BJ (cell line): Measurements from ENCODE around the gene DUSP10. TPM values are rescaled to one million over a fixed set of nuclear protein-coding genes. Genes with fewer than 3 reads are reported as not detected.

Source experiments
- CTCF ChIA-PET: fragments of 350-600 bp; formaldehyde crosslinking; extraction: SDS; loops from one replicate; lab custom pipeline; 2021; ENCODE audit warnings: antibody characterized with exemption, inconsistent platforms; lab: Yijun Ruan, JAX
- POLR2A ChIA-PET: fragments of 300-600 bp; sonication (Branson Sonifier 250); formaldehyde crosslinking; extraction: SDS; loops from one replicate; lab custom pipeline; 2021; ENCODE audit warnings: antibody characterized with exemption; lab: Charles Lee
- DNase-seq: peaks from one replicate; pipeline ENCODE4 v3.0.0-alpha.2; 2011; ENCODE audit warnings: low read depth
- H3K27me3 ChIP-seq: 2 replicates; pipeline ENCODE4 v1.6.0; 2011; ENCODE audit warnings: low read length; ENCODE audit not compliant: control insufficient read depth, insufficient read depth
- H3K36me3 ChIP-seq: 2 replicates; pipeline ENCODE4 v1.5.1; 2011; ENCODE audit warnings: low read length; ENCODE audit not compliant: control insufficient read depth, insufficient read depth
- H3K4me3 ChIP-seq: 2 replicates; pipeline ENCODE4 v1.5.1; 2011; ENCODE audit warnings: low read depth, mild to moderate bottlenecking, control low read depth, low read length
- polyA plus RNA-seq: library from polyadenylated mRNA; depleted of rRNA; stranded (reverse); fragments of >200 nt; gene quantifications from 2 replicates; pipeline ENCODE4 v1.2.3, GENCODE V29; 2011
- TF ChIP-seq, protein P1 (sequence below): IDR thresholded peaks from 2 replicates; pipeline ENCODE4 v1.5.1; 2011; ENCODE audit warnings: low read depth, mild to moderate bottlenecking, control low read depth, inconsistent platforms, low read length, moderate library complexity; ENCODE audit not compliant: insufficient read depth

Gene DUSP10
- polyA plus RNA-seq, 1 experiment, result 16.1 TPM

DNA sequence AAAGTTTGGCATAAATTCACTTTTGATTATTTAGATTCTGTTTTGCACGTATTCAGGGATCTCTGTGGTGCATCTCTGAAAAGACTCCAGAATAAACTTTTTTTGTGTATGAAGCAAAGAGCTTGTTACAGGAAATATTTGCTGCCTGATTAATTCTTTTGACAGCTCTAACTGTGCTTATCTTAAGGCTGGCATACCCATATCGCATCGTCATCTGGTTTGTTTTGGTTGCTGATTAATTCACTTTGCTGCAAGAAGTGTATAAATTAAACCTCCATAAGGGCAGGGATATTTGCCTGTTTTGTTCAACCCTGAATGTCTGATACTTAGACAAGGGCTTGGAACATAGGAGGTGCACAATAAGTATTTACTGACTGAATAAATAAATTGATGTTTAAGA, 17.5 kb upstream of the DUSP10 start:
- no peaks in the 10 kb centered on the region for H3K36me3 ChIP-seq
- H3K27me3 ChIP-seq, result no peaks in the 10 kb centered on the region
- ChIA-PET CTCF (no interaction called here), POLR2A (no interaction called here)
- TF ChIP-seq, protein P1, sequence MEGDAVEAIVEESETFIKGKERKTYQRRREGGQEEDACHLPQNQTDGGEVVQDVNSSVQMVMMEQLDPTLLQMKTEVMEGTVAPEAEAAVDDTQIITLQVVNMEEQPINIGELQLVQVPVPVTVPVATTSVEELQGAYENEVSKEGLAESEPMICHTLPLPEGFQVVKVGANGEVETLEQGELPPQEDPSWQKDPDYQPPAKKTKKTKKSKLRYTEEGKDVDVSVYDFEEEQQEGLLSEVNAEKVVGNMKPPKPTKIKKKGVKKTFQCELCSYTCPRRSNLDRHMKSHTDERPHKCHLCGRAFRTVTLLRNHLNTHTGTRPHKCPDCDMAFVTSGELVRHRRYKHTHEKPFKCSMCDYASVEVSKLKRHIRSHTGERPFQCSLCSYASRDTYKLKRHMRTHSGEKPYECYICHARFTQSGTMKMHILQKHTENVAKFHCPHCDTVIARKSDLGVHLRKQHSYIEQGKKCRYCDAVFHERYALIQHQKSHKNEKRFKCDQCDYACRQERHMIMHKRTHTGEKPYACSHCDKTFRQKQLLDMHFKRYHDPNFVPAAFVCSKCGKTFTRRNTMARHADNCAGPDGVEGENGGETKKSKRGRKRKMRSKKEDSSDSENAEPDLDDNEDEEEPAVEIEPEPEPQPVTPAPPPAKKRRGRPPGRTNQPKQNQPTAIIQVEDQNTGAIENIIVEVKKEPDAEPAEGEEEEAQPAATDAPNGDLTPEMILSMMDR, result no peak
- DNase-seq, result no peak
- H3K4me3 ChIP-seq, result no peak overlapping the region

DNA sequence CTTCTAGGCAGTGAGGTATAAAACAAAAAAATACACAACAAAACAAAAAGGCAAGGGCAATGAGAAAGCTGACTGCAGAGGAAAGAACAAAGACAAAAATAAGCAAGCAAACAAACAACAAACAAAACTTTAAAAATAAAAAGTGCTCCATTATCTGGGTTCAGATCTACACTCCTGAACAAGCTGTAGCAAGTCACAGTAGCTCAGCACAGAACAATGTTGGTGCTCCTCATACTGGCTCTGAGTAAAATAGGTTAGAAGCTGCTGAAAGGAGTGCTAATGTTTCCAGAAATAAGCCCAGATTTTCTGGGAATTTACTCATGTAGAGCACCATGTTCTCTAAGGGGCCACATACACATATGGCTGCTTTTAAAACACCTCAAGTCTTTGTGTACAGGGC, 16.6 kb upstream of the DUSP10 start:
- H3K27me3 ChIP-seq, result no peaks in the 10 kb centered on the region
- no peak for DNase-seq
- ChIA-PET CTCF (no interaction called here), POLR2A (interaction anchor here (0.6 kb wide), 1 partner anchor 174 kb away, joined by 6 read pairs; no protein-coding TSS in a partner anchor)
- H3K4me3 ChIP-seq, result no peak overlapping the region
- H3K36me3 ChIP-seq, result no peaks in the 10 kb centered on the region
- TF ChIP-seq, protein P1, result no peak

DNA sequence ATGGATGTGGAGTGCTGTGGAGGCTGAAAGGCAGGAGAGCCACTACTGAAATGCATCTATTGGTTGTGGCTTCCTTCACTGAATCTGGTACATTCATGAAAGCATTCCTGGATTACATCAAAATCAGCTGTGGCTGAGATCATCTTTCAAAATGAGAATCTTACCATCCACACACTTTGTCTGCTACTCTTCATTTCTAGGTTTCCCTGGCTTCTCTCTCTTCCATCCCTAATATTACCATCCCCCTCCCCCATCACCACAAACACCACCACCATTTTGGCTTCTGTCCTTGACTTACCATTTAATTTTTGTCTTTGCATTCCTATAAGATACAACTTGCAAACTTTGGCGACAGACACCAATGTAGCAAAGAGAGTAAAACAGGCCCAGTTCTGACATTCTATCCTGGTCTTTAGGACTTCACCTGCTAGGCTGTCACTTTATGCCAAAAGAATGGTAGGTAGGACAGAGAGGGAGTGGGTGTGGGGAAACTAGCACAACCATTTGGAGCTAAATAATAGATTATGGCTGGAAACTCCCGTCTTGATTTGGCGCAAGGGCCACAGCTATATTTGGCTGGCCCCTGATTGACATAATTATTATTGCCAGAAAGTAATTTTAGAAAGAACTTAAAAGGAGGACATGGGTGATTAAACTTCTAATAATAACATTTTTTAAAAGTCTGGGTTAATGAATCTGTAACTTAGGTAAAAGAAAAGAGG, 15.1 kb upstream of the DUSP10 start:
- ChIA-PET POLR2A (interaction anchor here (0.6 kb wide), 1 partner anchor 21 kb away, joined by 3 read pairs; no protein-coding TSS in a partner anchor), CTCF (interaction anchor here (0.6 kb wide), 1 partner anchor 70 kb away, joined by 3 read pairs; no protein-coding TSS in a partner anchor)
- Histone ChIP-seq H3K4me3 (no peak overlapping the region), H3K27me3 (no peaks in the 10 kb centered on the region), H3K36me3 (no peaks in the 10 kb centered on the region)
- DNase-seq, result no peak
- TF ChIP-seq, protein P1, result no peak

DNA sequence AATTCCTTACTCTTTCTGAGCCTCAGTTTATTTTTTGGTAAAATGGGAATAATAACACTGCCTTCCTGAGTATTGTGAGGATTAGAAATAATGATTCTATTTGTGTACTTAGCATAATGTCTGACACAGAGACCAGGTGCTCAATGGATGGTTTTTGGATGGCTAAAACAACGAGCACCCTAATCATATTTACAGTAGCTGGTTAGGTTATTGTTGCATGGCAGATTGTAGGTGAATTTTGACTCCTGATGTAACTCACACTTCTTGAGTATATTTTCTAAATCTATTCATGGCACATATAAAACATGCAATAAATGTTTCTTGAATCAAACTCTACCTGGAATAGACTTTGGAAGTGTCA, 11.9 kb upstream of the DUSP10 start:
- Histone ChIP-seq H3K4me3 (no peak overlapping the region), H3K36me3 (no peaks in the 10 kb centered on the region), H3K27me3 (no peaks in the 10 kb centered on the region)
- TF ChIP-seq, protein P1, result no peak
- ChIA-PET POLR2A (no interaction called here), CTCF (no interaction called here)
- DNase-seq, result no peak

DNA sequence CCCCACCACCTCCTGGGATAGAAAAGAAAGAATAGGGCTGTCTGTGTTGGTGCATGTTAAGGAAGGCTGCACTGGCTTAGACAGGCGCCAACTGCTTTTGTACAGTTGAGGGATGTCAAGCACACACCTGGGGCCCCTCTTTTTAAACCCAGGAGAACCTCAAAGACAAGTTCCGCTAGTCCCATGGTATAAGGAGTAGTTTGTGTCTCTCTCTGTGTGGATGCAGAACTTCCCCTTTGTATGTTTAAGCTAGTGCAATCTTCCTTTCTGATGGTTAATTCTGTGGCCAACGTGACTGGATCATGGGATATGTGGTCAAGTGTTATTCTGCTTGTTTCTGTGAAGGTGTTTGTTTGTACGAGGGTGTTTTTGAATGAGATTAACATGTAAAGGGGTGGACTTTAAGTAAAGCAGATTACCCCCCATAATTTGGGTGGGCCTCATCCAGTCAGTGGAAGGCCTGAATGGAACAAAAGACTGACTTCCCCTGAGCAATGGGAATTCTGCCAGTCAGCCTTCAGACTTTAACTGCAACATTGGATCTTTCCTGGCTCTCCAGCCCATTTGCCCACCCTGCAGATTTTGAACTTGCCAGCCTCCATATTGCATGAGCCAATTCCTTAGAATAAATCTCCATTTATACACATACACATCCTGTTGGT, 9.5 kb upstream of the DUSP10 start:
- H3K4me3 ChIP-seq, result no peak overlapping the region
- H3K27me3 ChIP-seq, result no peaks in the 10 kb centered on the region
- no peaks in the 10 kb centered on the region for H3K36me3 ChIP-seq
- TF ChIP-seq, protein P1, result no peak
- DNase-seq, result no peak
- ChIA-PET CTCF (no interaction called here), POLR2A (interaction anchor here (0.6 kb wide), 2 partner anchors 98 to 553 kb away, joined by 3 read pairs; no protein-coding TSS in a partner anchor)
